Tibial nerve (tissue), 4 donors: Measurements from ENCODE around the gene KAT6B. TPM values are rescaled to one million over a fixed set of nuclear protein-coding genes. Genes with fewer than 3 reads are reported as not detected.

ENCODE experiments used
- DNase-seq, 2 donors: peaks; one replicate each; pipeline ENCODE4 v3.0.0-alpha.2; 2019; ENCODE audit warnings: low spot score in 2 of 2
- H3K27ac ChIP-seq, 4 donors: fragments of 200-600 bp; sonication (generic) in 3 of 4; one replicate each; pipeline ENCODE4 v1.5.1; 2017 to 2019; ENCODE audit warnings: mild to moderate bottlenecking in 1 of 4
- H3K27me3 ChIP-seq, 2 donors: fragments of 200-600 bp; sonication (generic) in 1 of 2; one replicate each; pipeline versions ENCODE4 v1.5.1 to v1.6.0; 2017 to 2019
- H3K36me3 ChIP-seq, 3 donors: fragments of 200-600 bp; sonication (generic); one replicate each; pipeline ENCODE4 v1.5.1; 2018 to 2019
- H3K4me1 ChIP-seq, 4 donors: fragments of 200-600 bp; sonication (generic) in 3 of 4; one replicate each; pipeline ENCODE4 v1.5.1; 2017 to 2019
- H3K4me3 ChIP-seq, 4 donors: fragments of 200-600 bp; sonication (generic) in 3 of 4; one replicate each; pipeline ENCODE4 v1.5.1; 2017 to 2019; ENCODE audit warnings: mild to moderate bottlenecking in 1 of 4, moderate library complexity in 1 of 4
- H3K9me3 ChIP-seq, 4 donors: fragments of 200-600 bp; sonication (generic) in 3 of 4; one replicate each; pipeline ENCODE4 v1.5.1; 2017 to 2019
- EP300 ChIP-seq, 2 donors: sonication (generic); formaldehyde crosslinking; IDR thresholded peaks; one replicate each; pipeline ENCODE4 v1.6.1; 2017; ENCODE audit warnings: antibody characterized with exemption in 2 of 2, mild to moderate bottlenecking in 1 of 2
- POLR2A ChIP-seq, 2 donors: fragments of 450-650 bp; IDR thresholded peaks; one replicate each; pipeline ENCODE4 v1.6.1; 2017; ENCODE audit warnings: antibody characterized with exemption in 2 of 2, mild to moderate bottlenecking in 2 of 2, moderate library complexity in 2 of 2
- WGBS, 2 donors: methylation state at CpG; one replicate each; pipeline ENCODE4 v1.1.5; 2018; 5-methylcytosine and 5-hydroxymethylcytosine counted together
- total RNA-seq, 4 donors: library from RNA; depleted of rRNA; stranded (reverse); fragments of >200 nt; gene quantifications; one replicate each; pipeline ENCODE4 v1.1.0, GENCODE V29; 2016
- TF ChIP-seq, protein P1 (sequence below), 5 experiments: fragments of 200-600 bp in 3 of 5; fragments of 450-650 bp in 2 of 5; sonication (generic) in 3 of 5; IDR thresholded peaks; one replicate each; pipeline ENCODE4 v1.5.1; 2016 to 2019; ENCODE audit warnings: antibody characterized with exemption in 5 of 5, mild to moderate bottlenecking in 3 of 5, moderate library complexity in 2 of 5

KAT6B gene
- total RNA-seq, 4 donors from 2014 or later = 42.3 to 59.7 (median 45.6) TPM

DNA sequence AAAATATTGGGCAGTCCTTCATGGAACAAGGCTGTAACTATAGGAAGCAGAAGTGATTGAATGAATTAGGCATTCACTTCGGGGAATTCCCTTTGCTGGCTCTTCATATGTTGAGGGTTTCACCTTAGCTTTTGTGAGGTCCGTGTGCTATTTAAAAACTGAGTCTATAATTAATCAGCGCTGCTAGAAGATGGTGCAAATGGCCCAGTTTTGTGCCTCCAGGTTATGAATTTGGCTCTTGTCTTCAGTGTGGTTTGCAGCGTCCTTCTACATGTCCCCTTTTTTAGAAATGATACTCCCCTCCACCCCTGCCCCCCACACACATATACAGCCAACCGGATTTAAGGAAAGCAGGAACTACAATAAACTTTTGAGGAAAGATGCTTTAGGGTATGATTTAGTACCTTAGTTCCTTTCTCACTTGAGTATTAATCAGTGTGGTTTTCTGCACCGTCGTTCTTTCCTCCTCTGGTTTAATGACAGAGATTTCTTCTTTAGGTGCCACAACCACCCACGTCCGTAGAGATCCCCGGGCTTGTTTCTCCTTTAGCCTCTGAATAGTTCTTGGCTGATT, 174.4 kb downstream of the KAT6B start:
- DNase-seq = no peak
- WGBS, 2 donors = 68 to 79% methylated on average over 10 of the region's 10 CpGs
- H3K9me3 ChIP-seq = no peaks in the 10 kb centered on the region
- no peak overlapping the region for H3K27ac ChIP-seq
- TF ChIP-seq, protein P1, sequence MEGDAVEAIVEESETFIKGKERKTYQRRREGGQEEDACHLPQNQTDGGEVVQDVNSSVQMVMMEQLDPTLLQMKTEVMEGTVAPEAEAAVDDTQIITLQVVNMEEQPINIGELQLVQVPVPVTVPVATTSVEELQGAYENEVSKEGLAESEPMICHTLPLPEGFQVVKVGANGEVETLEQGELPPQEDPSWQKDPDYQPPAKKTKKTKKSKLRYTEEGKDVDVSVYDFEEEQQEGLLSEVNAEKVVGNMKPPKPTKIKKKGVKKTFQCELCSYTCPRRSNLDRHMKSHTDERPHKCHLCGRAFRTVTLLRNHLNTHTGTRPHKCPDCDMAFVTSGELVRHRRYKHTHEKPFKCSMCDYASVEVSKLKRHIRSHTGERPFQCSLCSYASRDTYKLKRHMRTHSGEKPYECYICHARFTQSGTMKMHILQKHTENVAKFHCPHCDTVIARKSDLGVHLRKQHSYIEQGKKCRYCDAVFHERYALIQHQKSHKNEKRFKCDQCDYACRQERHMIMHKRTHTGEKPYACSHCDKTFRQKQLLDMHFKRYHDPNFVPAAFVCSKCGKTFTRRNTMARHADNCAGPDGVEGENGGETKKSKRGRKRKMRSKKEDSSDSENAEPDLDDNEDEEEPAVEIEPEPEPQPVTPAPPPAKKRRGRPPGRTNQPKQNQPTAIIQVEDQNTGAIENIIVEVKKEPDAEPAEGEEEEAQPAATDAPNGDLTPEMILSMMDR (IDR thresholded peaks at IDR 0.05) = no peak
- TF ChIP-seq POLR2A (IDR thresholded peaks at IDR 0.05) (no peak), EP300 (IDR thresholded peaks at IDR 0.05) (no peak)
- no peaks in the 10 kb centered on the region for H3K4me1 ChIP-seq
- H3K36me3 ChIP-seq = peaks cover 0 to 22% (median 0%) of the 10 kb centered on the region in 3 donors
- no peak overlapping the region for H3K4me3 ChIP-seq
- no peaks in the 10 kb centered on the region for H3K27me3 ChIP-seq

DNA sequence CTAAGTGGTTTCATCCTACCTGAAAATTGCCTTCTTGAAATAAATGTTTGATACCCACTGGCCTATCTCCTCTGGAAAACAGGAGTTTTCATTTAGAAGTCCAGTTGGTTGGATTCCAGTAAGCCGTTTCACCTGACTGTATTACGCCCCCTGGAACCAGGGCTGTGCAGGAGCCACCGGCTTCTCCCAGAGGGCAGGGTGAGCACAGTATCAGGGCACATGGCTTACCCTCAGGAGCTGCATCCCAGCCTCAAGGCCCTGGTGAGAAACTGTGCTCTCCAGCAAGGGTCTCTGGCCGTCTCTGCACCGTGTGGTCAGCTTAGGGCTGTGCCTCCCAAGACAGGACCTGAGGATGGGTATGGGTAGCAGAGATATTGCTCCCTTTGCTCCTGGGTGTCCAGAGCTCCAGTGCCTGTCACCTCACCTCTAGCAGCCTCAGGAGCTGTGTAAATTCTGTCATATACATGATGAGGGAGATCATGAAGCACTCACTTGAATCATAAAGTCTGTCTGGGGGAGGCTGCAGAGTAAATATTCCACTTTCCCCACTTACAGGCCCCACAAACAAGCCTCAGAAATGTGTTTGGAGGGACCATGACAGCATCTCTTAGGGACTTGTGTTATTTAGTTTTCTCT, 175.4 kb downstream of the KAT6B start:
- H3K27me3 ChIP-seq = no peaks in the 10 kb centered on the region
- no peaks in the 10 kb centered on the region for H3K9me3 ChIP-seq
- no peak overlapping the region for H3K27ac ChIP-seq
- no peak overlapping the region for H3K4me3 ChIP-seq
- peaks cover 0 to 21% (median 0%) of the 10 kb centered on the region in 3 donors for H3K36me3 ChIP-seq
- no peak for TF ChIP-seq POLR2A (IDR thresholded peaks at IDR 0.05)
- TF ChIP-seq EP300 (IDR thresholded peaks at IDR 0.05) = no peak
- TF ChIP-seq, protein P1 (IDR thresholded peaks at IDR 0.05) = no peak
- no peaks in the 10 kb centered on the region for H3K4me1 ChIP-seq
- no peak for DNase-seq
- 87 to 96% methylated on average over 5 of the region's 5 CpGs for WGBS, 2 donors

DNA sequence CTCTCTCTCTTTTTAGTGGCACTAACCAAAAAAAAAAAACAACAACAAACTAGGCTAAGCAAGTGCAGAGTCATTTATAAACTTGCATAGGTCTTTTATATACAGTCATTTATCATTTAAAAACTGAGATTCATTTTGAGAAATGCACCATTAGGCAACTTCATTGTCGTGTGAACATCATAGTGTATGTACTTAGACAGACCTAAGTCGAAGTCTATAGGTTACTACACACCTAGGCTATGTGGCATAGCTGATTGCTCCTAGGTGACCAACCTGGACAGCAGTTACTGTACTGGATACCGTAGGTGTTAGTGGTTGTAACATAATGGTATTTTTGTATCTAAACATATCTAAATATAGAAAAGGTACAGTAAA, 175.9 kb downstream of the KAT6B start:
- 96 to 99% methylated on average over 3 of the region's 3 CpGs for WGBS, 2 donors
- Histone ChIP-seq H3K36me3 (peaks cover 0 to 22% (median 0%) of the 10 kb centered on the region in 3 donors), H3K27ac (no peak overlapping the region), H3K4me1 (peaks cover 0 to 3% (median 0%) of the 10 kb centered on the region in 4 donors), H3K27me3 (no peaks in the 10 kb centered on the region), H3K4me3 (no peak overlapping the region), H3K9me3 (no peaks in the 10 kb centered on the region)
- TF ChIP-seq POLR2A (IDR thresholded peaks at IDR 0.05) (no peak), EP300 (IDR thresholded peaks at IDR 0.05) (no peak)
- TF ChIP-seq, protein P1 (IDR thresholded peaks at IDR 0.05) = no peak
- DNase-seq = no peak

DNA sequence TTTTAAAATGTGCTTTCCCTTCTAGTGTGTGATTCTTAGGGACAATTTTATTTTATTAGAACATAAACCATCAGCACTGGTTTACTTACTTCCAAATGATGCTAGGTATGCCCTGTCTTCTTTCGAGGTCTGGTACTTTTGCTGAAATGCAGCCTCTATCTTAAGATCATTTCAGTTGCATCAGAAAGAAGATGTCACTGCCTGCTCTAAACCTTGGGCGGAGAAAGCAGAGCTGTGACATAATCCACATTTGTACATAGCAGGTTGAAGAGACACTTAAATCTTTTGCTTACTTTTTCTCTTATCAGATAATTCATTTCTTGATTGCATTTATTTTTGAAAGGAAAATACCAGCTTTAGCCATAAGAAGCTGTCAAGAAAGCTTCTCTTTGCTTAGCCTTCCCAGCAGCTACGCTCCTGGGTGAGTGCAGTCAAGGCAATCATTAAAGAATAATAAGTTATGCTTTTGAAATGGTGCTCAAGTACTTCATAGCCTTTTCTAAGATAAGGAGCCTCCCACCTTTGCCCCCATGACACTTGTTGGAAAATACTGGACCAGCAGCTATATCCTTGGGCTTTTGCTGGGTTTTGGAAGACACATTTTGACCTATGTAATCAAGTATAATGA, 176.7 kb downstream of the KAT6B start:
- peaks cover 0 to 18% (median 0%) of the 10 kb centered on the region in 3 donors for H3K36me3 ChIP-seq
- H3K27ac ChIP-seq = no peak overlapping the region
- TF ChIP-seq EP300 (IDR thresholded peaks at IDR 0.05) = no peak
- no peak for TF ChIP-seq POLR2A (IDR thresholded peaks at IDR 0.05)
- TF ChIP-seq, protein P1 (IDR thresholded peaks at IDR 0.05) = no peak
- 98% methylated on average over 3 of the region's 3 CpGs for WGBS, 2 donors
- no peaks in the 10 kb centered on the region for H3K9me3 ChIP-seq
- no peaks in the 10 kb centered on the region for H3K27me3 ChIP-seq
- no peak overlapping the region for H3K4me3 ChIP-seq
- DNase-seq = no peak
- peaks cover 0 to 8% (median 0%) of the 10 kb centered on the region in 4 donors for H3K4me1 ChIP-seq

DNA sequence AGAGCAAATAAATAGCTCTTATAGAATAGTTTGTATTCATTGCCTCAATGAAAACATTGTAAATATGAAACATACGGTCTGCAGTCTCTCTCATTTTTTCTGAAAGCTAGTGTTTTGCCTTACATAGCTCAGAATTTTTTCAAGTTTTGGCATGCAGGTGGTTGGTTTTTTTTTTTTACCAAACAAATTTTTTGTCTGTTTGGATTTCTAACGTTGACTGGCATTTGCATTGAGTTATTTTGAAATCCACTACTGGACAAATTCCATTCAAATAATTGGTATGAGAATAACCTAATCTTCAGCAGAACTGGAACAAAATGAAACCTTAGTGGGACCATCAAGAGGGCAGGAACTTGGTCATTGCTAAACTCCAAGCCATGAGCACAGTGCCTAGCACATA, 177.5 kb downstream of the KAT6B start:
- Histone ChIP-seq H3K4me1 (peaks cover 0 to 8% (median 0%) of the 10 kb centered on the region in 4 donors), H3K36me3 (peaks cover 0 to 11% (median 0%) of the 10 kb centered on the region in 3 donors), H3K9me3 (no peaks in the 10 kb centered on the region), H3K27me3 (no peaks in the 10 kb centered on the region), H3K27ac (no peak overlapping the region), H3K4me3 (no peak overlapping the region)
- TF ChIP-seq POLR2A (IDR thresholded peaks at IDR 0.05) (no peak), EP300 (IDR thresholded peaks at IDR 0.05) (no peak)
- TF ChIP-seq, protein P1 (IDR thresholded peaks at IDR 0.05) = no peak
- no peak for DNase-seq
- WGBS, 2 donors = 45 to 48% methylated on average over 2 of the region's 2 CpGs
